ENCODE results near the gene ASF1B.
"Not testable (repeated sequence)": the region's sequence is repeated elsewhere in the genome, so short reads cannot be mapped to it uniquely, and the experiment has no call there.

The ASF1B gene

GRCh38 chr19:14136509-14137281 lies at the start of gene ASF1B:
Gene ASF1B (minus strand): TSS chr19:14136589. CDS start chr19:14136456, 133 bp downstream.
- TF ChIP-seq CTCF (IDR thresholded peaks at IDR 0.05; ENCODE audit: low read depth, low read length, missing control alignments), result peak; percentile 77
- peak within 1 kb of the TSS; percentile 72 for H3K4me3 ChIP-seq (replicated peaks; ENCODE audit: low read depth, low read length)
- DNase-seq (ENCODE audit: extremely low read depth, low read depth), result peak; percentile 99

GRCh38 chr19:14185691-14186090 lies 49.3 kb upstream of the ASF1B start:
- not testable (repeated sequence) for DNase-seq (ENCODE audit: extremely low read depth, low read depth); H3K4me3 ChIP-seq (replicated peaks; ENCODE audit: low read depth, low read length)

GRCh38 chr19:14185158-14185557 lies 48.8 kb upstream of the ASF1B start:
- TF ChIP-seq CTCF (IDR thresholded peaks at IDR 0.05; ENCODE audit: low read depth, low read length, missing control alignments), result no peak
- no peak overlapping the region for H3K4me3 ChIP-seq (replicated peaks; ENCODE audit: low read depth, low read length)
- no peak for DNase-seq (ENCODE audit: extremely low read depth, low read depth)

GRCh38 chr19:14183741-14184350 lies 47.5 kb upstream of the ASF1B start:
- no peak for DNase-seq (ENCODE audit: extremely low read depth, low read depth)
- no peak overlapping the region for H3K4me3 ChIP-seq (replicated peaks; ENCODE audit: low read depth, low read length)
- TF ChIP-seq CTCF (IDR thresholded peaks at IDR 0.05; ENCODE audit: low read depth, low read length, missing control alignments), result no peak

GRCh38 chr19:14182476-14182875 lies 46.1 kb upstream of the ASF1B start:
- no peak for TF ChIP-seq CTCF (IDR thresholded peaks at IDR 0.05; ENCODE audit: low read depth, low read length, missing control alignments)
- no peak overlapping the region for H3K4me3 ChIP-seq (replicated peaks; ENCODE audit: low read depth, low read length)
- no peak for DNase-seq (ENCODE audit: extremely low read depth, low read depth)

- no peak overlapping the region for H3K4me3 ChIP-seq (replicated peaks; ENCODE audit: low read depth, low read length)
- DNase-seq (ENCODE audit: extremely low read depth, low read depth), result no peak
- no peak for TF ChIP-seq CTCF (IDR thresholded peaks at IDR 0.05; ENCODE audit: low read depth, low read length, missing control alignments)
Observed at GRCh38 chr19:14181906-14182305, 45.5 kb upstream of the ASF1B start.

- H3K4me3 ChIP-seq (replicated peaks; ENCODE audit: low read depth, low read length); DNase-seq (ENCODE audit: extremely low read depth, low read depth): not testable (repeated sequence)
Observed at GRCh38 chr19:14181199-14181598, 44.8 kb upstream of the ASF1B start.

Measured in HFF-Myc (cell line).